SK-N-MC (cell line): ENCODE results near the gene FKBP8.

Source experiments
- EZH2 ChIP-seq: fragments of 200-600 bp; sonication (generic); IDR thresholded peaks from one replicate; pipeline ENCODE4 v1.6.1; 2017; ENCODE audit warnings: antibody characterized with exemption
- FOXP2 ChIP-seq: optimal IDR thresholded peaks from 2 replicates; pipeline ENCODE3; 2011; ENCODE audit warnings: mild to moderate bottlenecking, moderate library complexity; ENCODE audit not compliant: insufficient read depth; ENCODE audit errors: extremely low read length, control extremely low read depth
- POLR2AphosphoS5 ChIP-seq: IDR thresholded peaks from 2 replicates; pipeline ENCODE4 v1.6.1; 2012; ENCODE audit warnings: mild to moderate bottlenecking, low read depth, low read length, borderline replicate concordance

GRCh38 chr19:18526316-18526715 is 17.1 kb downstream of the FKBP8 start:
- no peak for TF ChIP-seq POLR2AphosphoS5
- no peak for TF ChIP-seq EZH2
- TF ChIP-seq FOXP2: no peak
